RWPE1 (cell line): ENCODE results near the gene VIPR1.

ENCODE experiments used
- CTCF ChIA-PET: fragments of 350-600 bp; sonication (Branson Sonifier 250); formaldehyde crosslinking; extraction: SDS; loops from one replicate; lab custom pipeline; 2021; lab: Yijun Ruan, JAX
- POLR2A ChIA-PET: fragments of 400-600 bp; formaldehyde crosslinking; extraction: SDS; loops from one replicate; lab custom pipeline; 2020; ENCODE audit warnings: antibody characterized with exemption; ENCODE audit not compliant: low non-redundant PET; lab: Yijun Ruan, JAX
- DNase-seq: peaks from one replicate; pipeline ENCODE4 v3.0.0; 2012; ENCODE audit warnings: low spot score
- H3K27ac ChIP-seq: fragments of 450-650 bp; 2 replicates; pipeline ENCODE4 v1.5.1; 2017
- CTCF ChIP-seq: fragments of 450-650 bp; conservative IDR thresholded peaks from 2 replicates; pipeline ENCODE4 v1.5.1; 2017; ENCODE audit warnings: low read depth, mild to moderate bottlenecking

Gene VIPR1

GRCh38 chr3:42498791-42499477 lies 3.5 kb upstream of the VIPR1 start:
- no peak for DNase-seq
- CTCF ChIA-PET = no interaction called here
- POLR2A ChIA-PET = no interaction called here
- H3K27ac ChIP-seq = no peak overlapping the region
- TF ChIP-seq CTCF = no peak

DNA sequence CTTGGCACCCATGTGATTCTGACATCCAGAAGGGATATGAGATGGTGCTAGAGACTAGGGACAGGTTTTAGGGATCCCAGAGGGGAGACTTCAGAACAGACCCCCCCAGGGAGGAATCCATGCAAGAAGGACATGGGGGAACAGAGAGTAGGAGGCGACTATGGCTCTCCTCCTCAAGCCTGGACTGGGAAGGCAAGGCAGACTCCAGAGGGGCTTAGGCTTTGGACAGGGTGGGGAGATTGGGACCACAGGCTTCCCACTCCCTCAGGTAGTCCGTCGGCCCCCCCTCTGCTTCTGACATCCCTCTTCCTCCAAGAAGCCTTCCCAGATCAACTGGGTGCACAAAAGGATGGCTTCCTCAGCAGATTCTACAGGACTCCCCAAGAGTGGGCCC lies 3.0 kb upstream of the VIPR1 start:
- H3K27ac ChIP-seq = no peak overlapping the region
- ChIA-PET POLR2A (no interaction called here), CTCF (no interaction called here)
- no peak for DNase-seq
- TF ChIP-seq CTCF = no peak

DNA sequence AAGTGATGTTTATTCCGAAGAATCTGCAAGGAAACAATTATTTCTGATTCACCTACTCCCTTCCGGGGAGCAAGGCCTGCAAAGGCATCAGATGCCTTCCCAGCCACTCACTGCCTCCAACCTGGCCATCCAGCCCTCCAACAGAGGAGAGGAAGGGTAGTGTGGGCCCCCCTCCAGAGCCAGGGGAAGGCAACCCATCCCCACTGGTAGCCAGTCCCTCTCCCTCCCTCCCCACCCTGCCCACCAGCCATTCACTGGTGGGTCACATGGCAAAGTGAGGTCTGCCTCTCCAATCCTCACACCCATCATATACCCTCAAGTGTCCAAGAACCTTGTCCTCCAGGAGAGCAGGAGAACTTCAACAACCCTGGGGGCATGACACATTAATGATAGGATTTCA lies 2.4 kb upstream of the VIPR1 start:
- no peak for TF ChIP-seq CTCF
- H3K27ac ChIP-seq = no peak overlapping the region
- DNase-seq = no peak
- CTCF ChIA-PET = interaction anchor here (0.5 kb wide), 1 partner anchor 53 kb away, joined by 10 read pairs; no protein-coding TSS in a partner anchor
- POLR2A ChIA-PET = no interaction called here

GRCh38 chr3:42500909-42501308 lies 1.5 kb upstream of the VIPR1 start:
- no peak for TF ChIP-seq CTCF
- POLR2A ChIA-PET = no interaction called here
- no peak overlapping the region for H3K27ac ChIP-seq
- CTCF ChIA-PET = interaction anchor here (0.6 to 1.9 kb wide), 7 partner anchors 10 to 1185 kb away, joined by 3 to 6 read pairs (median 4); no protein-coding TSS in a partner anchor
- DNase-seq = no peak

- CTCF ChIA-PET = interaction anchor here (0.6 to 1.9 kb wide), 9 partner anchors 9 to 1185 kb away, joined by 3 to 8 read pairs (median 4); no protein-coding TSS in a partner anchor
- POLR2A ChIA-PET = no interaction called here
- H3K27ac ChIP-seq = no peak overlapping the region
- DNase-seq = no peak
- TF ChIP-seq CTCF = no peak
Observed at GRCh38 chr3:42501321-42501680, 1.1 kb upstream of the VIPR1 start.

- DNase-seq = peak; percentile 49
- CTCF ChIA-PET = interaction anchor here (0.6 to 1.9 kb wide), 11 partner anchors 9 to 1186 kb away, joined by 3 to 8 read pairs (median 4); no protein-coding TSS in a partner anchor
- no peak overlapping the region for H3K27ac ChIP-seq
- peak; percentile 73 for TF ChIP-seq CTCF
- POLR2A ChIA-PET = interaction anchor here (0.8 to 1.0 kb wide), 3 partner anchors 26 to 48 kb away, joined by 3 to 4 read pairs (median 3); no protein-coding TSS in a partner anchor
Observed at GRCh38 chr3:42501681-42502428, 588 bp upstream of the VIPR1 start.
